Endothelial cell of umbilical vein (primary cell): ENCODE results near the gene GNAL. TPM values are rescaled to one million over a fixed set of nuclear protein-coding genes. Genes with fewer than 3 reads are reported as not detected.

Experiments used
- BruUV-seq: library from RNA; stranded (reverse); fragments of 400-500 nt; replicated peaks from 2 replicates; lab custom pipeline; 2021; lab: Mats Ljungman, UMichigan
- CTCF ChIA-PET: fragments of 300-600, 350-600 bp; sonication (Branson Sonifier 250); formaldehyde crosslinking; loops from one replicate; lab custom pipeline; 2021; ENCODE audit warnings: antibody characterized with exemption, inconsistent platforms; lab: Charles Lee
- POLR2A ChIA-PET: fragments of 300-600, 350-600 bp; sonication (Branson Sonifier 250); formaldehyde crosslinking; loops from one replicate; lab custom pipeline; 2021; ENCODE audit warnings: antibody characterized with exemption, inconsistent platforms; lab: Charles Lee
- DNase-seq: peaks from one replicate; pipeline ENCODE4 v3.0.0-alpha.2; 2011; ENCODE audit warnings: low read depth, low spot score
- FAIRE-seq: peaks from 2 replicates; lab custom pipeline; 2011; peaks lifted over from hg19 to GRCh38; lab: Jason Lieb, UNC
- H2AFZ ChIP-seq: 2 replicates; pipeline ENCODE4 v1.6.0; 2012; ENCODE audit warnings: low read depth, low read length, control low read depth, inconsistent platforms
- H3K27ac ChIP-seq: 2 replicates; pipeline ENCODE4 v1.5.1; 2011; ENCODE audit warnings: low read depth, mild to moderate bottlenecking, control low read depth, low read length, moderate library complexity; ENCODE audit not compliant: insufficient read depth
- H3K27me3 ChIP-seq, 2 experiments: 2 replicates each; pipeline versions ENCODE4 v1.6.0 to v1.6.1; 2011; ENCODE audit warnings: low read length in 2 of 2, mixed read lengths in 1 of 2; ENCODE audit not compliant: control insufficient read depth in 2 of 2, insufficient read depth in 2 of 2
- H3K36me3 ChIP-seq, 2 experiments: 2 replicates in 1 of 2; 3 replicates in 1 of 2; pipeline ENCODE4 v1.5.1; 2011; ENCODE audit warnings: low read length in 2 of 2, mild to moderate bottlenecking in 1 of 2, moderate library complexity in 1 of 2; ENCODE audit not compliant: control insufficient read depth in 2 of 2, insufficient read depth in 2 of 2; ENCODE audit errors: extremely low read depth in 1 of 2
- H3K4me1 ChIP-seq: 3 replicates; pipeline ENCODE4 v1.5.1; 2011; ENCODE audit warnings: mild to moderate bottlenecking, low read length; ENCODE audit not compliant: control insufficient read depth, insufficient read depth; ENCODE audit errors: extremely low read depth
- H3K4me2 ChIP-seq: 2 replicates; pipeline ENCODE4 v1.6.1; 2011; ENCODE audit warnings: low read length, control low read depth, mixed read lengths; ENCODE audit not compliant: insufficient read depth
- H3K4me3 ChIP-seq, 3 experiments: fragments of 200-600 bp in 1 of 3; sonication (generic), shearing (Covaris generic) in 1 of 3; replicated peaks in 1 of 3; 2 replicates each; pipeline ENCODE4 v1.5.1; 2011 to 2016; ENCODE audit warnings: control low read depth in 3 of 3, low read length in 3 of 3, mild to moderate bottlenecking in 2 of 3, inconsistent platforms in 1 of 3, low read depth in 1 of 3, moderate library complexity in 1 of 3; ENCODE audit not compliant: insufficient read depth in 1 of 3
- H3K79me2 ChIP-seq: 2 replicates; pipeline ENCODE4 v1.6.0; 2012; ENCODE audit warnings: low read length, inconsistent platforms; ENCODE audit not compliant: control insufficient read depth, insufficient read depth
- H3K9ac ChIP-seq: replicated peaks from 2 replicates; pipeline ENCODE3; 2011; ENCODE audit warnings: low read length, control low read depth; ENCODE audit not compliant: insufficient read depth; ENCODE audit errors: extremely low read depth
- H3K9me1 ChIP-seq: replicated peaks from 3 replicates; pipeline ENCODE4 v1.6.0; 2011; ENCODE audit warnings: mild to moderate bottlenecking, low read length; ENCODE audit not compliant: control insufficient read depth, insufficient read depth; ENCODE audit errors: extremely low read depth
- H3K9me3 ChIP-seq: replicated peaks from 2 replicates; pipeline ENCODE4 v1.5.1; 2012; ENCODE audit warnings: low read length, inconsistent platforms; ENCODE audit not compliant: control insufficient read depth, insufficient read depth
- H4K20me1 ChIP-seq: replicated peaks from 2 replicates; pipeline ENCODE3; 2011; ENCODE audit warnings: mild to moderate bottlenecking, low read length; ENCODE audit not compliant: control insufficient read depth, insufficient read depth; ENCODE audit errors: extremely low read depth
- EZH2 ChIP-seq: IDR thresholded peaks from 2 replicates; pipeline ENCODE4 v1.6.1; 2012; ENCODE audit warnings: borderline replicate concordance, low read depth, mild to moderate bottlenecking, moderate library complexity, low read length, inconsistent platforms; ENCODE audit not compliant: severe bottlenecking
- FOS ChIP-seq: IDR thresholded peaks from 2 replicates; pipeline ENCODE4 v1.6.1; 2011; ENCODE audit warnings: mild to moderate bottlenecking, low read length, moderate library complexity, borderline replicate concordance; ENCODE audit not compliant: insufficient read depth
- GATA2 ChIP-seq: IDR thresholded peaks from 2 replicates; pipeline ENCODE4 v1.7.0; 2011; ENCODE audit warnings: low read depth, mild to moderate bottlenecking, moderate library complexity, mixed read lengths, low read length; ENCODE audit not compliant: insufficient read length, insufficient read depth
- JUN ChIP-seq: IDR thresholded peaks from 2 replicates; pipeline ENCODE4 v1.6.1; 2011; ENCODE audit warnings: borderline replicate concordance, low read depth; ENCODE audit not compliant: insufficient read length, insufficient read depth
- MYC ChIP-seq: IDR thresholded peaks from one replicate; pipeline ENCODE4 v1.6.1; 2011; ENCODE audit warnings: mild to moderate bottlenecking, low read depth, low read length
- POLR2A ChIP-seq: IDR thresholded peaks from 2 replicates; pipeline ENCODE4 v1.6.1; 2012; ENCODE audit warnings: low read depth, mild to moderate bottlenecking, control low read depth, low read length
- POLR2AphosphoS5 ChIP-seq: IDR thresholded peaks from 2 replicates; pipeline ENCODE4 v1.6.1; 2012; ENCODE audit warnings: low read depth, mild to moderate bottlenecking, control low read depth, low read length, moderate library complexity; ENCODE audit not compliant: insufficient read depth
- dilution Hi-C: fragments of 300-500 bp; cut with MboI; formaldehyde crosslinking; loops from one replicate; pipeline ENCODE4 v1.15.0; 2019; ENCODE audit warnings: low sequenced_read_pairs; ENCODE audit not compliant: extremely low pct_ligation_motif_present
- intact Hi-C: fragments of 100-400 bp; cut with micrococcal nuclease; formaldehyde crosslinking; loops from one replicate; pipeline ENCODE4 v1.10.0; 2022
- polyA plus RNA-seq, 4 experiments: library from polyadenylated mRNA; depleted of rRNA in 3 of 4; stranded (reverse) in 3 of 4; unstranded in 1 of 4; fragments of >200 nt; gene quantifications; 2 replicates each; pipeline versions ENCODE4 v1.2.1 to v1.2.3, GENCODE V29; 2011 to 2012; ENCODE audit warnings: missing spikeins in 1 of 4
- total RNA-seq: library from RNA; stranded (reverse); gene quantifications from 2 replicates; pipeline ENCODE4 v1.2.3, GENCODE V29; 2021
- TF ChIP-seq, protein P1 (sequence below): IDR thresholded peaks from 2 replicates; pipeline ENCODE4 v1.6.1; 2011; ENCODE audit not compliant: insufficient read depth, insufficient read length
- TF ChIP-seq, protein P2 (sequence below), 2 donors: IDR thresholded peaks; 1 replicate in 1 of 2; 2 replicates in 1 of 2; pipeline ENCODE4 v1.5.1; 2011; ENCODE audit warnings: low read length in 2 of 2, mild to moderate bottlenecking in 2 of 2, moderate library complexity in 2 of 2, control low read depth in 1 of 2, inconsistent platforms in 1 of 2, low read depth in 1 of 2; ENCODE audit not compliant: insufficient read depth in 1 of 2; ENCODE audit errors: extremely low read depth in 1 of 2

Gene GNAL
- total and polyA plus RNA-seq, 2 donors (not counting 3 experiments of a cell fraction or from before 2014, with no cell fraction given) = 0.07 to 0.73 TPM

DNA sequence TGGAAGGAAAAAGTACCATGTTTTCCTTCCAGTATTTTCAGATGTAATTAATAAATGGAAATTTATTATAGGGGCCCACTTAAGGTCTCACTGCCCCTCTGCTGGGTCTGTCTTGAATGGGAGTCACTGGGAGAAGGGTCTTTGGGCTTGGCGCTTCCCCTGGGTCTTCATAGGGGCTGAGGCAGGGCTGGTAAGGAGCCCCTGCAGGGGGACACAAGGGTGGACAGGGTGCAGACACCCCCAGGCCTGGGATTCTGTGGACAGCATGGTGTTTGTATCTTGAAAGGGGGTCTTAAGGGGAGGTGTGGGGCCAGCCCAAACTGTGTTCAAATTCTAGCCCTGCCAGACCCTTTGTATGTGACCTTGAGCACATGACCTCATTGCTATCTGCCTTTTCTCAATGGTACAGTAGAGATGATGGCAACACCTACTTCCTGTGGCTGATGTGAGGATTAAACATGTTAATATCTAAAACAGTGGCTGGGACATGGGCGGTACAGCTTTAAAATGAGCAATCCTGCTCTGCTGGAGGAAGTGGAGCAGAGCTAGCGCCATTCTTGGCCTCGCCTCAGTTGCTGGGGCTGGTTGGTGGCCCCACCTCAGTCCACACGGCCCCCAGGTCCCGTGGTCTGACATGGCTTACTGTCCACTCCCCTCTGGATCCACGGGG, 71.6 kb downstream of the GNAL start:
- intact Hi-C loops (no loop called here), dilution Hi-C loops (no loop called here)
- no peak for FAIRE-seq

More for the DNA sequence above, 71.6 kb downstream of the GNAL start:
- Histone ChIP-seq H3K4me2 (no peak overlapping the region), H3K27ac (no peak overlapping the region), H3K9me3 (no peaks in the 10 kb centered on the region), H3K4me1 (no peaks in the 10 kb centered on the region), H3K9me1 (no peaks in the 10 kb centered on the region), H4K20me1 (no peaks in the 10 kb centered on the region), H3K79me2 (no peaks in the 10 kb centered on the region), H2AFZ (no peak overlapping the region), H3K27me3 (peaks cover 0 to 1% of the 10 kb centered on the region in 2 experiments), H3K36me3 (no peaks in the 10 kb centered on the region), H3K4me3 (no peak overlapping the region), H3K9ac (no peak overlapping the region)
- no peak for TF ChIP-seq POLR2A
- TF ChIP-seq JUN = no peak
- no peak for TF ChIP-seq MYC
- TF ChIP-seq, protein P1, sequence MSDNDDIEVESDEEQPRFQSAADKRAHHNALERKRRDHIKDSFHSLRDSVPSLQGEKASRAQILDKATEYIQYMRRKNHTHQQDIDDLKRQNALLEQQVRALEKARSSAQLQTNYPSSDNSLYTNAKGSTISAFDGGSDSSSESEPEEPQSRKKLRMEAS = no peak
- no peak for TF ChIP-seq EZH2
- TF ChIP-seq, protein P2, sequence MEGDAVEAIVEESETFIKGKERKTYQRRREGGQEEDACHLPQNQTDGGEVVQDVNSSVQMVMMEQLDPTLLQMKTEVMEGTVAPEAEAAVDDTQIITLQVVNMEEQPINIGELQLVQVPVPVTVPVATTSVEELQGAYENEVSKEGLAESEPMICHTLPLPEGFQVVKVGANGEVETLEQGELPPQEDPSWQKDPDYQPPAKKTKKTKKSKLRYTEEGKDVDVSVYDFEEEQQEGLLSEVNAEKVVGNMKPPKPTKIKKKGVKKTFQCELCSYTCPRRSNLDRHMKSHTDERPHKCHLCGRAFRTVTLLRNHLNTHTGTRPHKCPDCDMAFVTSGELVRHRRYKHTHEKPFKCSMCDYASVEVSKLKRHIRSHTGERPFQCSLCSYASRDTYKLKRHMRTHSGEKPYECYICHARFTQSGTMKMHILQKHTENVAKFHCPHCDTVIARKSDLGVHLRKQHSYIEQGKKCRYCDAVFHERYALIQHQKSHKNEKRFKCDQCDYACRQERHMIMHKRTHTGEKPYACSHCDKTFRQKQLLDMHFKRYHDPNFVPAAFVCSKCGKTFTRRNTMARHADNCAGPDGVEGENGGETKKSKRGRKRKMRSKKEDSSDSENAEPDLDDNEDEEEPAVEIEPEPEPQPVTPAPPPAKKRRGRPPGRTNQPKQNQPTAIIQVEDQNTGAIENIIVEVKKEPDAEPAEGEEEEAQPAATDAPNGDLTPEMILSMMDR (IDR thresholded peaks at IDR 0.05; ENCODE audit: extremely low read depth in 1 of 2, insufficient read depth in 1 of 2, low read depth in 1 of 2, low read length in 2 of 2) = no peak
- TF ChIP-seq POLR2AphosphoS5 = no peak
- TF ChIP-seq FOS = no peak
- TF ChIP-seq GATA2 = no peak
- DNase-seq = no peak
- BruUV-seq = no TSS peak
- CTCF ChIA-PET = interaction anchor here (1.2 kb wide), 1 partner anchor 27 kb away, joined by 3 read pairs; no protein-coding TSS in a partner anchor
- POLR2A ChIA-PET = no interaction called here
